Transverse colon (tissue), 4 donors: Measurements from ENCODE around the gene MKI67. TPM values are rescaled to one million over a fixed set of nuclear protein-coding genes. Genes with fewer than 3 reads are reported as not detected.
"Not testable (repeated sequence)": the region's sequence is repeated elsewhere in the genome, so short reads cannot be mapped to it uniquely, and the experiment has no call there.

ENCODE experiments used
- DNase-seq: peaks from one replicate; pipeline ENCODE4 v3.0.0-alpha.2; 2019
- H3K27ac ChIP-seq, 4 donors: fragments of 200-600 bp; sonication (generic); 2 replicates each; pipeline ENCODE4 v1.5.1; 2016 to 2018; ENCODE audit warnings: inconsistent platforms in 4 of 4
- H3K27me3 ChIP-seq: fragments of 200-600 bp; sonication (generic); 2 replicates; pipeline ENCODE4 v1.5.1; 2017; ENCODE audit warnings: inconsistent platforms
- H3K36me3 ChIP-seq, 4 donors: fragments of 200-600 bp; sonication (generic); 2 replicates each; pipeline ENCODE4 v1.5.1; 2017 to 2019; ENCODE audit warnings: inconsistent platforms in 4 of 4
- H3K4me1 ChIP-seq, 4 donors: fragments of 200-600 bp; sonication (generic); 2 replicates each; pipeline ENCODE4 v1.5.1; 2017 to 2020; ENCODE audit warnings: inconsistent platforms in 4 of 4
- H3K4me3 ChIP-seq, 4 donors: fragments of 200-600 bp; sonication (generic); 1 replicate in 1 of 4; 2 replicates in 3 of 4; pipeline versions ENCODE4 v1.5.1 to v1.6.1; 2017 to 2019; ENCODE audit warnings: inconsistent platforms in 4 of 4
- H3K9me3 ChIP-seq, 2 donors: fragments of 200-600 bp; sonication (generic); 2 replicates each; pipeline ENCODE4 v1.5.1; 2017 to 2019; ENCODE audit warnings: inconsistent platforms in 2 of 2
- EP300 ChIP-seq: sonication (generic); formaldehyde crosslinking; IDR thresholded peaks from one replicate; pipeline ENCODE4 v1.6.1; 2017; ENCODE audit warnings: antibody characterized with exemption, low read depth
- POLR2A ChIP-seq: fragments of 450-650 bp; IDR thresholded peaks from one replicate; pipeline ENCODE4 v1.6.1; 2016; ENCODE audit warnings: antibody characterized with exemption, mild to moderate bottlenecking, moderate library complexity
- POLR2AphosphoS5 ChIP-seq, 3 donors: sonication (generic); formaldehyde crosslinking; IDR thresholded peaks; one replicate each; pipeline ENCODE4 v1.6.1; 2016; ENCODE audit warnings: antibody characterized with exemption in 3 of 3
- WGBS, 2 donors: methylation state at CpG; one replicate each; pipeline ENCODE4 v1.1.5; 2018; ENCODE audit warnings: low coverage in 1 of 2; 5-methylcytosine and 5-hydroxymethylcytosine counted together
- in situ Hi-C, 4 donors: fragments of 200-750 bp; cut with MboI; loops; one replicate each; pipeline versions ENCODE4 v1.15.0 to v1.15.1; 2017; ENCODE audit warnings: low sequenced_read_pairs in 3 of 4, low pct_ligation_motif_present in 1 of 4, low pct_unique_long_range_greater_than_20kb in 1 of 4
- intact Hi-C: fragments of 100-400 bp; cut with DNase I; formaldehyde crosslinking; loops from one replicate; pipeline ENCODE4 v1.15.1; 2023; ENCODE audit warnings: low total_unique reads
- total RNA-seq, 4 donors: library from RNA; depleted of rRNA; stranded (reverse); fragments of >200 nt; gene quantifications; one replicate each; pipeline ENCODE4 v1.1.0, GENCODE V29; 2016
- TF ChIP-seq, protein P1 (sequence below), 5 experiments: fragments of 200-600 bp in 3 of 5; fragments of 450-650 bp in 2 of 5; sonication (generic) in 3 of 5; IDR thresholded peaks; 1 replicate in 2 of 5; 2 replicates in 3 of 5; pipeline ENCODE4 v1.5.1; 2016 to 2017; ENCODE audit warnings: antibody characterized with exemption in 5 of 5, inconsistent platforms in 3 of 5, mild to moderate bottlenecking in 2 of 5, moderate library complexity in 1 of 5

MKI67 gene
- total RNA-seq, 4 donors from 2014 or later, result 4.5 to 40.8 (median 8.4) TPM

DNA sequence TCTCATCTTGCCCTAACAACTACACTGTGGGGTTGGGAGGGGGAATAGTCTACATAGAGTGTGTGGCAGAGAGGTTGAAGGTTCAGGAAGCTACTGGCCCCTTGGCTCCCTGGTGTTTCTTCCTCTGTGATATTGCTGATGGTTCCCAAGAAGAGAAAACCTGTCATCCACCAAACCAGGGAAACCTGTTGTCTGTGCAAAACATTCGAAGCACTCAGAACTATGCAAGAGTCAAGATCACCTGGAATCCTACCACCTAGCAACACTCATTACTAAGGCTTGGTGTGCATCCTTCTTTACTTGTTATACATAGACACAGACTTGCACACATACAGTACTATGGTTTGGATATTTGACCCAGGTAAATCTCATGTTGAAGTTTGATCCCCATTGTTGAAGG is 46.5 kb upstream of the MKI67 start:
- Histone ChIP-seq H3K27me3 (no peaks in the 10 kb centered on the region), H3K36me3 (no peaks in the 10 kb centered on the region), H3K4me3 (no peak overlapping the region), H3K27ac (no peak overlapping the region), H3K9me3 (peaks cover 9 to 16% of the 10 kb centered on the region in 2 donors), H3K4me1 (no peaks in the 10 kb centered on the region)
- TF ChIP-seq POLR2A (no peak), EP300 (no peak), POLR2AphosphoS5 (IDR thresholded peaks at IDR 0.05) (no peak)
- TF ChIP-seq, protein P1, sequence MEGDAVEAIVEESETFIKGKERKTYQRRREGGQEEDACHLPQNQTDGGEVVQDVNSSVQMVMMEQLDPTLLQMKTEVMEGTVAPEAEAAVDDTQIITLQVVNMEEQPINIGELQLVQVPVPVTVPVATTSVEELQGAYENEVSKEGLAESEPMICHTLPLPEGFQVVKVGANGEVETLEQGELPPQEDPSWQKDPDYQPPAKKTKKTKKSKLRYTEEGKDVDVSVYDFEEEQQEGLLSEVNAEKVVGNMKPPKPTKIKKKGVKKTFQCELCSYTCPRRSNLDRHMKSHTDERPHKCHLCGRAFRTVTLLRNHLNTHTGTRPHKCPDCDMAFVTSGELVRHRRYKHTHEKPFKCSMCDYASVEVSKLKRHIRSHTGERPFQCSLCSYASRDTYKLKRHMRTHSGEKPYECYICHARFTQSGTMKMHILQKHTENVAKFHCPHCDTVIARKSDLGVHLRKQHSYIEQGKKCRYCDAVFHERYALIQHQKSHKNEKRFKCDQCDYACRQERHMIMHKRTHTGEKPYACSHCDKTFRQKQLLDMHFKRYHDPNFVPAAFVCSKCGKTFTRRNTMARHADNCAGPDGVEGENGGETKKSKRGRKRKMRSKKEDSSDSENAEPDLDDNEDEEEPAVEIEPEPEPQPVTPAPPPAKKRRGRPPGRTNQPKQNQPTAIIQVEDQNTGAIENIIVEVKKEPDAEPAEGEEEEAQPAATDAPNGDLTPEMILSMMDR (IDR thresholded peaks at IDR 0.05), result no peak
- DNase-seq, result no peak
- intact Hi-C loops, result no loop called here
- in situ Hi-C loops, result no loop called here
- 67 to 83% methylated on average over 1 of the region's 1 CpG for WGBS, 2 donors

DNA sequence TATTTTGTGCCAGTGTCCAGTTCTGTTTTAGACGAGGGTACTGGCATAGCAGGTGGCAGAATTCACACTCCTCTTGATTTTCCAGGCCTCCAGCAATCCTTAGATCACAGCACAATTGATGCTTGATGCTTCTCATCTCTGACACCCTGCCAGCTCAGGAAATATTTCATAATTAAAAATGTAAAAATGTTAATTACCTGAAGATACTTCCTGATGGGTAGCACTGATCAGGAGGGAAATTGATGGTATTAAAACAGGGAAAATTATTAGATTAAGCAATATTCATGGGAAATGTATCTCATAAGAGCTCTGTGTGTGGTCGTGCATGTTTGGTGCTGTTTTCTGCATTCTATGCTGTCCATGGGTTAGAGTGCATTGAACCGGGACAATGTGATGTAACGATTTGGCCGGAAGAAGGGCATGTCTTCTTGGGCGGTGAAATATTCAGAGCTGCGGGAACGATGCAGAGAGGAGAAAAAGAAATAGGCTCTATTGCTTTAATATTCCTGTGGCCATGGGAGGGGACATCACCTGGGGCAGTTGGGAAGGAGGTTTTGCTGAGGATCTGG is 43.7 kb upstream of the MKI67 start:
- H3K4me3 ChIP-seq, result no peak overlapping the region
- H3K27ac ChIP-seq, result no peak overlapping the region
- H3K36me3 ChIP-seq, result no peaks in the 10 kb centered on the region
- 79 to 86% methylated on average over 7 to 8 of the region's 8 CpGs for WGBS, 2 donors
- in situ Hi-C loops, result no loop called here
- TF ChIP-seq EP300 (no peak), POLR2AphosphoS5 (IDR thresholded peaks at IDR 0.05) (no peak), POLR2A (no peak)
- TF ChIP-seq, protein P1 (IDR thresholded peaks at IDR 0.05), result no peak
- H3K4me1 ChIP-seq, result no peaks in the 10 kb centered on the region
- DNase-seq, result no peak
- H3K9me3 ChIP-seq, result peaks cover 2 to 12% of the 10 kb centered on the region in 2 donors
- intact Hi-C loops, result no loop called here
- peaks cover 6% of the 10 kb centered on the region for H3K27me3 ChIP-seq

DNA sequence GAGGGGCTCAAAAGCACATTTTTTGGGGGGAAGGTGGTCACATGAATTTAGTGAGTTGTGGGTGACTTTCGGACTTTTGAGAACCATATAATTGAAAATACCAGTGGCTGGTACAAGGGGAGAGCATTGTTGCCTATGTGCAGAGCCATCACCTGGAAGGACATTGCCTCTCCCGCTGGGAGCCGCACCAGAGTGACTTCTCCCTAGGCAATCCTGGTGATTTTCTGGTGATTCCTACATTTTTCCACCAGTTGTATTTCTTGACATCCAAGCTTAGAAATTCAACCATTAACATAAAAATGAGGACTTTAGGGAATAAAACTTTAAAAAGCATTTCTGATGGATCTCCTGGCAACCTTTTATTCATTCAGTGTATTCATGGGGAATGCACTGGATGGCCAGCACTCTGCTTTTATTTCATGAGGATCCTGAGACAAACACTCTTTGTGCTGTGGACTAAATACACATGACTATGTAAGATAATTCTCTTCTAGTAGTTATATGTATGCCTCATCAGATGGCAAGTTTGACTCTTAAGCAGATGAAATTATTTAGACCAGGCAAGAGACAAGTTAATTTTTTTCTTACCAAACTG is 41.8 kb upstream of the MKI67 start:
- Histone ChIP-seq H3K36me3 (no peaks in the 10 kb centered on the region), H3K4me3 (no peak overlapping the region), H3K9me3 (no peaks in the 10 kb centered on the region), H3K4me1 (no peaks in the 10 kb centered on the region), H3K27ac (no peak overlapping the region), H3K27me3 (peaks cover 6% of the 10 kb centered on the region)
- in situ Hi-C loops, result no loop called here
- TF ChIP-seq POLR2AphosphoS5 (IDR thresholded peaks at IDR 0.05), result no peak
- TF ChIP-seq POLR2A, result no peak
- no peak for TF ChIP-seq EP300
- intact Hi-C loops, result no loop called here
- WGBS, 2 donors, result 86 to 90% methylated on average over 3 of the region's 3 CpGs
- no peak for DNase-seq

DNA sequence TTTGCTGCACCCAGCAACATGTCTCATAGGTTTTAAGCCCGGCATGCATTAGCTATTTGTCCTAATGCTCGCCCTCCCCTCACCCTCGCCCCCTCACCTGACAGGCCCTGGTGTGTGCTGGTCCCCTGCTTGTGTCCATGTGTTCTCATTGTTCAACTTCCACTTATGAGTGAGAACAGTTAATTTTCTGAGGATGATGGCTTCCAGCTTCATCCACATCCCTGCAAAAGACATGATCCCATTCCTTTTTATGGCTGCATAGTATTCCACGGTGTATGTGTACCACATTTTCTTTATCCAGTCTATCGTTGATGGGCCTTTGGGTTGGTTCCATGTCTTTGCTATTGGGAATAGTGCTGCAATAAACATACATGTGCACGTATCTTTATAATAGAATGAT is 40.9 kb upstream of the MKI67 start:
- in situ Hi-C loops, H3K4me1 ChIP-seq, H3K4me3 ChIP-seq, intact Hi-C loops, H3K27ac ChIP-seq, H3K27me3 ChIP-seq, DNase-seq, H3K9me3 ChIP-seq, H3K36me3 ChIP-seq: not testable (repeated sequence)
- WGBS, 2 donors, result 77 to 84% methylated on average over 5 to 6 of the region's 6 CpGs

DNA sequence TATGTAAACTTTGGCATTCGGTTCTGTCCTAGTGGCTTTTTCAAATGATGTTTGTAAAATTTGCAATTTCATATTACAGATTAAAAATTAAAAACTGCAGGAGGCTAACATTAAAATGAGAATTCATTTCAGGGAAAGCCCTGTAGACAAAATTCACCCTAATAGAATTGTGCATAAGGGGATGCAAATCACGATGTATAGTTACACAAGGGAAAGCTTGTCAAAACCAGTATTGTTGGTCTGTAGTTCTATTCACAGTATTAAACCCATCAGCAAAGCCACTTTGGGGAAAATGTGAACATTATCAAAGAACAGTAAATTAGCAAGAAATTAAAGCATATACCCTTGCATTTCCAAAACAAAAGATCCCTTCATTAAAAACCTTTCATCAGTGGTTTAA is 39.9 kb upstream of the MKI67 start:
- in situ Hi-C loops, result no loop called here
- intact Hi-C loops, result no loop called here
- H3K27me3 ChIP-seq, result peaks cover 6% of the 10 kb centered on the region
- WGBS, 2 donors, result 68 to 71% methylated on average over 2 of the region's 2 CpGs
- H3K4me3 ChIP-seq, result no peak overlapping the region
- no peak for DNase-seq
- TF ChIP-seq POLR2A, result no peak
- TF ChIP-seq EP300, result no peak
- TF ChIP-seq, protein P1 (IDR thresholded peaks at IDR 0.05), result no peak
- no peak for TF ChIP-seq POLR2AphosphoS5 (IDR thresholded peaks at IDR 0.05)
- no peaks in the 10 kb centered on the region for H3K36me3 ChIP-seq
- H3K27ac ChIP-seq, result no peak overlapping the region
- H3K4me1 ChIP-seq, result no peaks in the 10 kb centered on the region
- no peaks in the 10 kb centered on the region for H3K9me3 ChIP-seq
